Testis (tissue), 3 donors: ENCODE measurements around the gene VKORC1L1. TPM values are rescaled to one million over a fixed set of nuclear protein-coding genes. Genes with fewer than 3 reads are reported as not detected.
"Not testable (repeated sequence)": the region's sequence is repeated elsewhere in the genome, so short reads cannot be mapped to it uniquely, and the experiment has no call there.

Experiments
- DNase-seq: peaks from one replicate; pipeline ENCODE4 v3.0.0-alpha.2; 2019
- H3K27ac ChIP-seq, 2 donors: fragments of 200-600 bp; sonication (generic); one replicate each; pipeline ENCODE4 v1.5.1; 2019
- H3K27me3 ChIP-seq: fragments of 200-600 bp; sonication (generic); one replicate; pipeline ENCODE4 v1.5.1; 2019
- H3K36me3 ChIP-seq: fragments of 200-600 bp; sonication (generic); one replicate; pipeline ENCODE4 v1.5.1; 2017; ENCODE audit warnings: low read depth; ENCODE audit errors: missing control alignments
- H3K4me1 ChIP-seq: fragments of 200-600 bp; sonication (generic); one replicate; pipeline ENCODE4 v1.5.1; 2019
- H3K4me3 ChIP-seq, 2 donors: fragments of 200-600 bp; sonication (generic); one replicate each; pipeline ENCODE4 v1.5.1; 2017 to 2019
- H3K9me3 ChIP-seq: fragments of 200-600 bp; sonication (generic); one replicate; pipeline ENCODE4 v1.5.1; 2017
- WGBS, 2 donors: methylation state at CpG; one replicate each; pipeline ENCODE4 v1.1.5; 2018; 5-methylcytosine and 5-hydroxymethylcytosine counted together
- intact Hi-C: fragments of 100-400 bp; cut with DNase I; formaldehyde crosslinking; loops from one replicate; pipeline ENCODE4 v1.15.1; 2023; ENCODE audit warnings: low total_unique reads
- polyA plus RNA-seq: library from polyadenylated mRNA; stranded (reverse); fragments of 350-450 nt; fragmentation: Illumina TruSeq; extraction: RNeasy Lipid Tissue Mini Kit (QIAGEN cat#74804); gene quantifications from one replicate; pipeline ENCODE4 v1.2.3, GENCODE V29; 2014; ENCODE audit warnings: low read depth, low replicate concordance; ENCODE audit not compliant: insufficient read depth
- total RNA-seq, 2 donors: library from RNA; depleted of rRNA; stranded (reverse); fragments of >200 nt; gene quantifications; one replicate each; pipeline ENCODE4 v1.2.3, GENCODE V29; 2016

The VKORC1L1 gene
- total and polyA plus RNA-seq, 3 donors from 2014 or later = 11.4 to 22.0 (median 13.5) TPM

DNA sequence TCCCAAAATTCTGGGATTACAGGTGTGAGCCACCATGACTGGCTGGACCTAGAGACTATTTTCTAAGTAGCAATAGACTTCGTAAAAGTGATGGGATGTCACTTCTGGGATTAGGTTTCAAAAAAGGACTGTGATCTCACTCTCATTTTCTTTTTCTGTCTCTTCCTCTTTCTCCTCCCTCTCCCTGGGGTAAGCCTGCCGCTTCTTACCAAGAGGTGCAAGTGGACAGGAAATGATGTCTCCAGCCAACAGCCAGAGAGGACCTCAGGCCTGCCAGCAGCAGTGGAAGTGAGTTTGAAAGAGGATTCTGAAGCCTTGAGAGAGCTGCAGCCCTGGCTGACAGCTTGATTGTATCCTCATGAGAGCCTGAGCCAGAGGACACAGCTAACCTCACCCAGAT lies 1.4 kb upstream of the VKORC1L1 start:
- DNase-seq, intact Hi-C loops, H3K27ac ChIP-seq: not testable (repeated sequence)

GRCh38 chr7:65873582-65874193 lies 814 bp downstream of the VKORC1L1 start:
- intact Hi-C loops = not testable (repeated sequence)
- 3 to 4% methylated on average over 6 to 43 of the region's 57 CpGs for WGBS, 2 donors

More for the DNA sequence above, 1.4 kb upstream of the VKORC1L1 start:
- 36 to 55% methylated on average over 2 of the region's 2 CpGs for WGBS, 2 donors
- H3K4me3 ChIP-seq, H3K27me3 ChIP-seq, H3K4me1 ChIP-seq, H3K36me3 ChIP-seq, H3K9me3 ChIP-seq: not testable (repeated sequence)

DNA sequence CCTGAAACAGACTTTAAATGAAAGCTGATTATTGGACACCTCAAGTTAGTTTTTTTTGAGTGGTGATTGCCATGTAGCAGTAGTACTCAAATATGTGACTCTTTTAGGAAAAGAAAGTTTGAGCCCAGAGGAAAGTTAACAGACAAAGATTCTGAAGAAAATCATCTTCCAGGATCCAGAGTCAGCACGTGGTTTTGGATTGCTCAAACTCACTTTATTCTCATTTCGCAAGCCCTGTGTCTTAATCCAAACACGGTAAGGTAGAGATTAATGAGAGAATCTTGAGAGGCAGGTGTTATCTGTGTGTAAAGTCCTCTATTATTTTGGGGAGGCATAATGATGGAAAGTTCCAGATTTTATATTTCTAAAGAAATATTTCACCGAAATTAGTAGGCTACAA lies 2.8 kb downstream of the VKORC1L1 start:
- H3K9me3 ChIP-seq, H3K27me3 ChIP-seq, H3K4me1 ChIP-seq, H3K27ac ChIP-seq, intact Hi-C loops, DNase-seq, H3K36me3 ChIP-seq, H3K4me3 ChIP-seq: not testable (repeated sequence)
- 85 to 88% methylated on average over 4 of the region's 4 CpGs for whole genome bisulfite sequencing, 2 donors

More at GRCh38 chr7:65873582-65874193, 814 bp downstream of the VKORC1L1 start:
- H3K27me3 ChIP-seq, H3K36me3 ChIP-seq, H3K4me1 ChIP-seq, H3K9me3 ChIP-seq: not testable (repeated sequence)
- Histone ChIP-seq H3K27ac (peak overlapping the region; percentile 37 to 80), H3K4me3 (peak overlapping the region; percentile 73 to 86)
- peak; percentile 16 for DNase-seq

DNA sequence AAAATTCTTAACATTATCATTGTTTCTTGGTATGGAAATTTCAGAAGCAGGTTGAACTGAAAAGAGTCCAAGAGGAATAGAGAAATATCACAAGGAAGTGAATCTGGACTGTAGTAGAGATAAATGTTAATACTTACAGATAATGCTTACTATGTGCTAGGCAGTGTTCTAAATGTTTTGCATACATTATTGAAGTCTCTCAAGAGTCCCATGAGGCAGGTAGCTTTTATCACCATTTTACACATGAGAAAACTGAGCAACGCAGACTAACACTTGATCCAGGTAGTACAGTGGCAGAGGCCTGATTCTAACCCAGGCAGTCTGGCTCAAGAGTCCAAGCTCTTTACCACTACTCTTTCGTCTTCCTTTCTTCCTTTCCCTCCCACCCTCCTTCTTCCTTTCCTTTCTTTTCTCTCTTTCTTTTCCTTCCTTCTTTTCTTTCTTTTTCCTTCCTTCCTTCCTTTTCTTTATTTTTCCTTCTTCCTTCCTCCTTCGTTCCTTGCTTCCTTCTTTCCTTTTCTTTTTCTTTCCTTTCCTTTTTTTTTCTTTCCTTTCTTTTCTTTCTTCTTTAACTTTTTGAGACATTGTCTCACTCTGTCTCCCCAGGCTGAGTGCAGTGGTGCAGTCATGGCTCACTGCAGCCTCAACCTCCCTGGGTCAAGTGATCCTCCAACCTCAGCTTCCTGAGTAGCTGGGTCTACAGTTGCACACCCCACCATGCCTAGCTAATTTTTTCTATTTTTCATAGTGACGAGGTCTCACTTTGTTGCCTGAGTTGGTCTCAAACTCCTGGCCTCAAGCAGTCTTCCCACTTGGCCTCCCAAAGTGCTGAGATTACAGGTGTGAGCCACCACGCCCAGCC lies 6.6 kb downstream of the VKORC1L1 start:
- H3K9me3 ChIP-seq, H3K4me3 ChIP-seq, intact Hi-C loops, H3K36me3 ChIP-seq, DNase-seq, H3K4me1 ChIP-seq, H3K27me3 ChIP-seq, H3K27ac ChIP-seq: not testable (repeated sequence)
- WGBS, 2 donors = 85% methylated on average over 5 of the region's 5 CpGs

GRCh38 chr7:65880242-65880641 lies 7.4 kb downstream of the VKORC1L1 start:
- H3K4me3 ChIP-seq, intact Hi-C loops, H3K27me3 ChIP-seq, H3K27ac ChIP-seq, H3K9me3 ChIP-seq, DNase-seq, H3K4me1 ChIP-seq, H3K36me3 ChIP-seq: not testable (repeated sequence)
- WGBS, 2 donors = 95% methylated on average over 5 of the region's 5 CpGs

DNA sequence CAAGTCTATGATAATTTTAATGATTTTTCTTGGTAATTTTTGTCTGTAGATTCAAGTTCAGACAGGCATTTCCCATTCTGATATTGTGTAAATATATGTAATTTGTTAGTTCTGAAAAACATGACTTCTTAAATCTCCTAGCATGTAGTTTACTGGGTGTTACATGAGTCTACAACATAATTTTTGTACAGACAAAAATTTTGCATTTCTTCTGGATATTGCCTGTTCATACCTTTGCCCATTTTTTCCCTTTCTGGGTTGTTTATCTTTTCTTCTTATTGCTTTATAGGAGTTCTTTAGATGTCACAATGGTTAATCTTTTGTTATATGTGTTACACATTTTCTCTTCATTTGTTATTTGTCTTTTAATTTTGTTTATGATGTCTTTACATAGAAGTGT lies 12.1 kb downstream of the VKORC1L1 start:
- H3K9me3 ChIP-seq, H3K27ac ChIP-seq, H3K27me3 ChIP-seq, H3K4me1 ChIP-seq, H3K36me3 ChIP-seq, intact Hi-C loops, H3K4me3 ChIP-seq, DNase-seq: not testable (repeated sequence)

DNA sequence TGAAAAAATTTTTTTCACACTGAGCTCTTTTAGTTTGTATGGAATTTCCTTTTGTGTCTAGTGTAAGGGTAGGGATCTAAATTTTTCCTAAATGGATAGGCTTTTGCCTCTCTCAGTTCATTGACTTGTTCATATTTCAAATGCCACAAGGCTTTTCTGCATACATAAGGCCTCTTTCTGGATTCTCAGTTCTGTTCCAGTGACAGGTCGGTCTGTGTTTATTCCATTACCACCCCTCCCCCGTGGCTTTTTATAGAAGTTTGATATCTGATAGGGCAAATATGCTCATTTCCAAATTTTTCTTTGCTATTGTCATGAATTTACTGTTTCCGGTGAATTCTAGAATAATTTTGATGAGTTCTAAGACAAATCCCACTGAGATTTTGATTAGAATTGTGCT lies 12.7 kb downstream of the VKORC1L1 start:
- H3K36me3 ChIP-seq, H3K27ac ChIP-seq, H3K4me3 ChIP-seq, intact Hi-C loops, H3K9me3 ChIP-seq, H3K27me3 ChIP-seq, H3K4me1 ChIP-seq, DNase-seq: not testable (repeated sequence)
- whole genome bisulfite sequencing, 2 donors = 91 to 97% methylated on average over 1 to 2 of the region's 3 CpGs

- DNase-seq, H3K9me3 ChIP-seq, intact Hi-C loops, H3K4me1 ChIP-seq, H3K4me3 ChIP-seq, H3K27me3 ChIP-seq, H3K27ac ChIP-seq, H3K36me3 ChIP-seq: not testable (repeated sequence)
- 65 to 75% methylated on average over 5 of the region's 5 CpGs for WGBS, 2 donors
These were observed 15.7 kb downstream of the VKORC1L1 start for GRCh38 chr7:65888434-65889156.

- H3K27ac ChIP-seq, intact Hi-C loops, H3K4me1 ChIP-seq, H3K36me3 ChIP-seq, H3K4me3 ChIP-seq, H3K9me3 ChIP-seq, H3K27me3 ChIP-seq, DNase-seq: not testable (repeated sequence)
- WGBS, 2 donors = 96 to 98% methylated on average over 2 of the region's 2 CpGs
These were observed 16.8 kb downstream of the VKORC1L1 start for GRCh38 chr7:65889722-65890121.
